A549 (cell line): Measurements from ENCODE around the gene RSAD1.

Experiments
- CBX2 ChIP-seq: fragments of 200-600 bp; sonication (generic); IDR thresholded peaks from 2 replicates; pipeline ENCODE4 v1.6.1; 2016; ENCODE audit warnings: low read depth, mild to moderate bottlenecking, borderline replicate concordance
- CHD4 ChIP-seq: fragments of 200-600 bp; sonication (generic); IDR thresholded peaks from 2 replicates; pipeline ENCODE4 v1.6.1; 2016; ENCODE audit warnings: antibody characterized with exemption, mild to moderate bottlenecking, borderline replicate concordance
- CTCF ChIP-seq: fragments of >200 bp; sonication (Bioruptor Twin); formaldehyde crosslinking; IDR thresholded peaks from 3 replicates; pipeline ENCODE4 v1.5.1; 2016
- ESRRA ChIP-seq: fragments of 150-350 bp; IDR thresholded peaks from 2 replicates; pipeline ENCODE4 v1.6.1; 2014; ENCODE audit warnings: mild to moderate bottlenecking, low read length, borderline replicate concordance
- HMGXB4 ChIP-seq: fragments of 250-450 bp; sonication (Bioruptor Pico); IDR thresholded peaks from 2 replicates; pipeline ENCODE4 v1.5.0; 2021; ENCODE audit warnings: mild to moderate bottlenecking, moderate library complexity, borderline replicate concordance
- KDM1A ChIP-seq: fragments of 200-600 bp; sonication (generic); IDR thresholded peaks from 2 replicates; pipeline ENCODE4 v1.6.1; 2016; ENCODE audit warnings: low read depth, mild to moderate bottlenecking
- MAFK ChIP-seq: fragments of 450-650 bp; IDR thresholded peaks from 2 replicates; pipeline ENCODE4 v1.6.1; 2014; ENCODE audit not compliant: partially characterized antibody
- NR3C1 ChIP-seq: fragments of >200 bp; sonication (Bioruptor Twin); formaldehyde crosslinking; IDR thresholded peaks from 3 replicates; pipeline ENCODE4 v1.6.1; 2017
- POLR2A ChIP-seq: IDR thresholded peaks from 2 replicates; pipeline ENCODE4 v1.6.1; 2012; ENCODE audit warnings: mild to moderate bottlenecking, low read length
- RCOR1 ChIP-seq: fragments of 150-350 bp; IDR thresholded peaks from 2 replicates; pipeline ENCODE4 v1.6.1; 2014; ENCODE audit warnings: antibody characterized with exemption, low read length, low read depth
- RNF2 ChIP-seq: fragments of 200-600 bp; sonication (generic); IDR thresholded peaks from 2 replicates; pipeline ENCODE4 v1.6.1; 2016; ENCODE audit warnings: low read depth, mild to moderate bottlenecking, antibody characterized with exemption, moderate library complexity, borderline replicate concordance
- TFCP2L1 ChIP-seq: fragments of 250-450 bp; sonication (Bioruptor Pico); IDR thresholded peaks from 2 replicates; pipeline ENCODE4 v1.5.0; 2021; ENCODE audit warnings: mild to moderate bottlenecking
- USF2 ChIP-seq: fragments of 450-650 bp; IDR thresholded peaks from 2 replicates; pipeline ENCODE4 v1.6.1; 2014; ENCODE audit warnings: antibody characterized with exemption
- TF ChIP-seq, protein P1 (sequence below): IDR thresholded peaks from 2 replicates; pipeline ENCODE4 v1.6.1; 2012

- TF ChIP-seq CTCF (no peak), RNF2 (no peak), CBX2 (no peak), POLR2A (no peak), RCOR1 (no peak), HMGXB4 (CRISPR knock-in tag) (no peak), KDM1A (no peak), MAFK (no peak), ESRRA (no peak), TFCP2L1 (CRISPR knock-in tag) (no peak), CHD4 (no peak), NR3C1 (no peak), USF2 (no peak)
- TF ChIP-seq, protein P1, sequence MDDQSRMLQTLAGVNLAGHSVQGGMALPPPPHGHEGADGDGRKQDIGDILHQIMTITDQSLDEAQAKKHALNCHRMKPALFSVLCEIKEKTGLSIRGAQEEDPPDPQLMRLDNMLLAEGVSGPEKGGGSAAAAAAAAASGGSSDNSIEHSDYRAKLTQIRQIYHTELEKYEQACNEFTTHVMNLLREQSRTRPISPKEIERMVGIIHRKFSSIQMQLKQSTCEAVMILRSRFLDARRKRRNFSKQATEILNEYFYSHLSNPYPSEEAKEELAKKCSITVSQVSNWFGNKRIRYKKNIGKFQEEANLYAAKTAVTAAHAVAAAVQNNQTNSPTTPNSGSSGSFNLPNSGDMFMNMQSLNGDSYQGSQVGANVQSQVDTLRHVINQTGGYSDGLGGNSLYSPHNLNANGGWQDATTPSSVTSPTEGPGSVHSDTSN = no peak
Measured at GRCh38 chr17:50480854-50481490, 2.3 kb downstream of the RSAD1 start.
